GM12874 (cell line): Measurements from ENCODE around the gene PIP5K1B.

Experiments used
- TF ChIP-seq, protein P1 (sequence below): IDR thresholded peaks from 2 replicates; pipeline ENCODE4 v1.5.1; 2011; ENCODE audit warnings: low read depth, mild to moderate bottlenecking, control low read depth, low read length, moderate library complexity; ENCODE audit not compliant: insufficient read depth

Gene PIP5K1B

DNA sequence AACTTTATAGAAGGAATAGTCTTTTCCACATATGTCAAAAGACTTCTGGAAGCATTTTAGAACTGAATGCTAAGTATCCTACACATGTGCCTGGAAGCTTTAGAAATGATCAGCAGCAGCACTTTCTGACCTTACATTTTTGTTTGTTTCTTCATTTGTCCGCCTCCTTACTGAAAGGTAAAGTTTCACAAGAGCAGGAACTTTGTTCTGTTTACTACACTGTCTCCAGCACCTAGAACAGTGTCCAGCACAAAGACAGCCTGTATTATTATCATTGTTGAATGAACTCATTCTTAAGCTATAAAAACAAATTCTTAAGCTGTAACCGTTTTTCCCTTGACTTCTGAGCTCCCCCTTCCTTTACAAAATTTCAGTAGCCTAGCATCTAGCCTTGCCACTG, 14.8 kb downstream of the PIP5K1B start:
- TF ChIP-seq, protein P1, sequence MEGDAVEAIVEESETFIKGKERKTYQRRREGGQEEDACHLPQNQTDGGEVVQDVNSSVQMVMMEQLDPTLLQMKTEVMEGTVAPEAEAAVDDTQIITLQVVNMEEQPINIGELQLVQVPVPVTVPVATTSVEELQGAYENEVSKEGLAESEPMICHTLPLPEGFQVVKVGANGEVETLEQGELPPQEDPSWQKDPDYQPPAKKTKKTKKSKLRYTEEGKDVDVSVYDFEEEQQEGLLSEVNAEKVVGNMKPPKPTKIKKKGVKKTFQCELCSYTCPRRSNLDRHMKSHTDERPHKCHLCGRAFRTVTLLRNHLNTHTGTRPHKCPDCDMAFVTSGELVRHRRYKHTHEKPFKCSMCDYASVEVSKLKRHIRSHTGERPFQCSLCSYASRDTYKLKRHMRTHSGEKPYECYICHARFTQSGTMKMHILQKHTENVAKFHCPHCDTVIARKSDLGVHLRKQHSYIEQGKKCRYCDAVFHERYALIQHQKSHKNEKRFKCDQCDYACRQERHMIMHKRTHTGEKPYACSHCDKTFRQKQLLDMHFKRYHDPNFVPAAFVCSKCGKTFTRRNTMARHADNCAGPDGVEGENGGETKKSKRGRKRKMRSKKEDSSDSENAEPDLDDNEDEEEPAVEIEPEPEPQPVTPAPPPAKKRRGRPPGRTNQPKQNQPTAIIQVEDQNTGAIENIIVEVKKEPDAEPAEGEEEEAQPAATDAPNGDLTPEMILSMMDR: no peak

DNA sequence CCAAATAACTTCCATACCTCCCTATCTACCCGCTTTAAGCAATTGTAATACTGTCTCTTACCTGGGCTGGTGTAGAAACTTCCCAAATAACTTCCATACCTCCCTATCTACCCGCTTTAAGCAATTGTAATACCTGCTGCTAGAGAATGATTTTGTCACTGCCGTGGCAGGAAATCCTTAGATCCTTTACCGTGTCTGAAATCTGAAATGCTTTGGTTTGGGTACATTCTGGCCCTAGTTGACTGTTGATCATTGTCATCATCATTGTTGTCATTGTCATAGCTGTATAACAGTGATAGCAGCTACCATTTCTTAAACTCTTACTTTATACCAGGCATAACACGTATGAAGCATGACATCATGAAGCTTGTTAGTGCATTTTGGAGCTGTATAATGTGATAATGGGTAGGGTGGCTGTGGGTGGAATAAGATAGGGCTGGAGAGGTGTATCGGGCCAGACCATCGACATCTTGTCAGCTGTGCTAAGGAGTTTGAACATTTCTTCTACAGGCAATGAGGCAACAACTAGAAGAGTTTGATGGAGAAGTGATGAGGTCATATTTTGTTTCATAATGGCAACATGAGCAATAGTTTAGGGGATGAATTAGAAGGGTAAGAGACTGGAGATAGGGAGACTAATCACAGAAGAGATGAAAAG, 15.7 kb downstream of the PIP5K1B start:
- TF ChIP-seq, protein P1: no peak

DNA sequence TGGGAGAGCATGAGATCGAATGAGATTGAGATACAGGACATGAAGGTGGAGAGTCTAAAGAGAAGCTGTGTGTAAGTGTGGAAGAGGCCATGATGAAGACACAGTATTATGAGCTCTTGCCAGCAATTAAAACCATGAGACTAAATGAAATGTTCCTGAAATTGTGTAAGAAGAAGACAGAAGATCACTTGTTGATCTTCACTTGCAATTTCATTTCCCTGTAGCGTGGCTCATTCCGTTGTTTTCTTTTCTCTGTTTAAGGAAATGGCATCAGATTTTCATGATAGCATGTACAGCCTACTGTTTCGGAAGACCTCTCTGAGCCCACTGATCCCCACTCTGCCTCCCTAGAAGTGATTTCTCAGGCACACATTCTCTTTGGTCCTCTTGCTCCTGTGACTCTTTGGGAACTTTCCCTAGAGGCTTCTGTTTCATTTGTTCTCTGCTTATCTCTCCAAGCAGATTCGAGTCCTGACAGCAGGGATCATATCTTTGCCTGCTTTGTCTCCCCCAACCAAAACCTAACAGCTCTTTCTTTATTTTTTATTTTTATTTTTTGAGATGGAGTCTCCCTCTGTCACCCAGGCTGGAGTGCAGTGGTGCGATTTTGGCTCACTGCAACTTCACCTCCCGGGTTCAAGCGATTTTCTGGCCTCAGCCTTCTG, 16.8 kb downstream of the PIP5K1B start:
- TF ChIP-seq, protein P1: no peak

DNA sequence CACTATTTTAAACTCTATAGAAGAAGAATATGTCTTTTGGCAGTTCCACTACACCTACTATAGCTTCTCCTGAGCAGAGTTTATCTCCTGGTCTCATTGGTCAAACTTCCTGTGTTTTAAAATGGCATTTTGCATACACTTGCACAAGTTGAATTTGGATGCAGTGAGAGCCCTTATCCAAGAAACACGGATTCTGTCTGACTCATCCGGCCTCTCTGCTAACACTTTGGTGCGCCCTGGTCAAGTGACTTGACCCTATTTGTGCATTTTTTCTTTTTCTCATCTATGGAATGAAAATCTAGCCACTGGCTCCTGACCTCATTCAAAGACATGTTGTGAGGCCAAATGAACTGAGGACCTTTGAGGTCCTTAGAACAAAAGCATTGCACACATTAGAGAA, 20.0 kb downstream of the PIP5K1B start:
- TF ChIP-seq, protein P1: no peak

DNA sequence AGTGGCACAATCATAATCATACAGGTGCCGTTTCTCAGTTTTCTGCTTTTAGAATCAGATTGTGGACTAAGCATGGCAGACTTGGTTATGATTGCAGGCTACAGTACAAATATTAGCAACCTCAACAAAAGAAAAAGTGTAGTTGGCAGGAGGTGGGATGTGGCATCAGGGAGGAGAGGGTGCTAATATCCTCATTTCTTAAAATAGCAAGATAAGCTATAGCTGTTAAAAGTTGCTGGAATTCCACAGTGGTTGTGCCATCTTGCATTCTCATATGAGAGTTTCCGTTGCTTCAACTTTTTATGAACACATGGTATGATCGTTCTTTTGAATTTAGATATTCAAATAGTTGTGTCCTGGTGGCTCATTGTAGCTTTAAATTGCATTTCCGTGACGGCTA, 21.4 kb downstream of the PIP5K1B start:
- TF ChIP-seq, protein P1: no peak

DNA sequence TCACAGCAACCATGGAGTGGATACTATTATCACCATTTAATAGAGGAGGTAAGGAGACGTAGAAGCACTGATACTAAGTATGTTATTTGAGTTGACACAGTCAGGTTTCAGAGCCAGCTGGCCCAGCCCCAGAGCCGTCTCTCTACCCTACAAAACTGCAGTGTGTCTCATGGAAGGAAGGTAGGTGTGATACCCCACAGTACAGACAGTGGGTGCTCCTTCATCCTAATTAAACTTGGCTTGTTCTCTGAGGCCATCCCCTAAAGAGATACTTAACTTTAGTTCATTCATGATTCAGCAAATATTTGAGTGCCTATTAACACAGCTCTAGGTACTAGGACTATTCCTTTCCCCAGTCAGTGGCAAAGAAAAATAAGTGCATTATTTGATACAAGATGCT, 22.6 kb downstream of the PIP5K1B start:
- TF ChIP-seq, protein P1: no peak

DNA sequence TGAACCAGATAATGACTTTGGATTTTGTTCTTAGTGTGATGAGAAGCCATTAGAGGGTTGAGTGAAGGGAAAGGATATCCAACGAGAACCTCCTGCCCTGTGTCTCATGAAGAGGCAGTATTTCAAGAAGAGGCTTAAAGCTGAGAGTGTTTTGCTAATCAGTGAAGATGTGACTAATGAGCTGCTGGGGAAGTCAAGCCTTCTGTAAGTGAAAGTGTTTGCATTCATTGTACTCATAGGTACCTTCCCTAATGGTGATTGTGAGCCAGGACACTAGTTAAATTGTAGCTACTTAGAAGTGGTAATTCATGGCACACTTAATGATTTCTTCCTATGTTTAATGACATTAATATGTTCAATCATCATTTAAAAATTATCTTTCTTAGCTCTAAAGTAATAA, 23.7 kb downstream of the PIP5K1B start:
- TF ChIP-seq, protein P1: no peak
